ENCODE results near the gene FAM168B. TPM values are rescaled to one million over a fixed set of nuclear protein-coding genes. Genes with fewer than 3 reads are reported as not detected.

Gene FAM168B
- polyA plus RNA-seq, 2 of the 4 experiments (the other 2 are of a cell fraction): 83.2 to 86.8 TPM

GRCh38 chr2:131026919-131027318, 66.3 kb downstream of the FAM168B start (continued):
- TF ChIP-seq ZFP36 (IDR thresholded peaks at IDR 0.05; ENCODE audit: borderline replicate concordance, partially characterized antibody): no peak

GRCh38 chr2:131023758-131024157, 69.5 kb downstream of the FAM168B start:
- H3K4me1 ChIP-seq: peaks cover 1% of the 10 kb centered on the region; the same call in 1 of the 3 replicates
- no peak for DNase-seq (ENCODE audit: low read depth in 1 of 2, low spot score in 1 of 2)
- no peak for TF ChIP-seq FOSL2 (IDR thresholded peaks at IDR 0.05)
- TF ChIP-seq FOSL2 (CRISPR knock-in tag; IDR thresholded peaks at IDR 0.05): no peak
- TF ChIP-seq ESRRA (IDR thresholded peaks at IDR 0.05; ENCODE audit: borderline replicate concordance, low read length): no peak
- no peak for TF ChIP-seq USF2 (IDR thresholded peaks at IDR 0.05)
- TF ChIP-seq ZSCAN20 (CRISPR knock-in tag; IDR thresholded peaks at IDR 0.05): no peak
- no peak for TF ChIP-seq BCL3 (IDR thresholded peaks at IDR 0.05)
- TF ChIP-seq MYC (IDR thresholded peaks at IDR 0.05; ENCODE audit: borderline replicate concordance, low read length): no peak
- TF ChIP-seq PBX3 (IDR thresholded peaks at IDR 0.05): no peak
- TF ChIP-seq BHLHE40 (IDR thresholded peaks at IDR 0.05; ENCODE audit: low read depth, low read length): no peak
- no peak for TF ChIP-seq MAFK (IDR thresholded peaks at IDR 0.05; ENCODE audit: partially characterized antibody)
- no peak for TF ChIP-seq SMC3 (IDR thresholded peaks at IDR 0.05)
- no peak for TF ChIP-seq REST (IDR thresholded peaks at IDR 0.05)
- no peak for TF ChIP-seq MAZ (IDR thresholded peaks at IDR 0.05; ENCODE audit: borderline replicate concordance, low read depth, low read length)
- peak overlapping the region; percentile 11; the same call in 1 of the 3 replicates for H3K4me2 ChIP-seq
- FAIRE-seq: no peak
- H3K9me3 ChIP-seq: peaks cover 17% of the 10 kb centered on the region; the same call in 2 of the 3 replicates
- ChIA-PET POLR2A (no interaction called here), CTCF (no interaction called here)
- H3K4me3 ChIP-seq: no peak overlapping the region
- 87% methylated on average over 1 of the region's 1 CpG for WGBS (ENCODE audit: missing lambda C conversion rate)
- H3K27ac ChIP-seq: no peak overlapping the region
- ATAC-seq: peak; percentile 39 to 44; a peak in 5 of 6 replicates

- 52% methylated on average over 1 of the region's 1 CpG for WGBS (ENCODE audit: missing lambda C conversion rate)
- CTCF ChIA-PET: interaction anchor here (1.2 kb wide), 1 partner anchor 58 kb away, joined by 3 read pairs; no protein-coding TSS in a partner anchor
- no peak for DNase-seq (ENCODE audit: low read depth in 1 of 2, low spot score in 1 of 2)
- POLR2A ChIA-PET: interaction anchor here (0.6 kb wide), 1 partner anchor 26 kb away, joined by 4 read pairs; no protein-coding TSS in a partner anchor
- peaks cover 11% of the 10 kb centered on the region for H3K4me1 ChIP-seq
- TF ChIP-seq FOXS1 (CRISPR knock-in tag; IDR thresholded peaks at IDR 0.05): no peak
- TF ChIP-seq RFX5 (IDR thresholded peaks at IDR 0.05): no peak
- TF ChIP-seq MAX (IDR thresholded peaks at IDR 0.05): no peak
- no peak for TF ChIP-seq JUNB (IDR thresholded peaks at IDR 0.05)
- TF ChIP-seq RCOR1 (IDR thresholded peaks at IDR 0.05; ENCODE audit: low read depth, low read length): no peak
- H3K9me3 ChIP-seq: peaks cover 13% of the 10 kb centered on the region; the same call in 2 of the 3 replicates
- ATAC-seq: no peak
- H3K27ac ChIP-seq: no peak overlapping the region
- no peak overlapping the region for H3K4me2 ChIP-seq
- H3K4me3 ChIP-seq: no peak overlapping the region
- FAIRE-seq: no peak
Observed at GRCh38 chr2:131022731-131023130, 70.5 kb downstream of the FAM168B start.

Data from A549 (cell line).